ENCODE measurements around the gene TBC1D9.

GRCh38 chr4:140793291-140793690, 37.1 kb upstream of the TBC1D9 start:
- TF ChIP-seq RAD21 (IDR thresholded peaks at IDR 0.05; ENCODE audit: low read depth) (no peak), CTCF (IDR thresholded peaks at IDR 0.05 in 2 of 3, conservative IDR thresholded peaks at IDR 0.05 in 1 of 3; ENCODE audit: borderline replicate concordance in 1 of 3, insufficient read depth in 1 of 3, low read depth in 2 of 3, low read length in 2 of 3) (no peak), POLR2A (IDR thresholded peaks at IDR 0.05; ENCODE audit: borderline replicate concordance, extremely low read depth, insufficient read depth, insufficient read length) (no peak), ZBTB33 (IDR thresholded peaks at IDR 0.05; ENCODE audit: extremely low read depth, insufficient replicate concordance, low read length) (no peak), POLR2AphosphoS5 (IDR thresholded peaks at IDR 0.05; ENCODE audit: low read depth, low read length) (no peak), EZH2 (IDR thresholded peaks at IDR 0.05) (no peak), JUND (IDR thresholded peaks at IDR 0.05) (no peak), REST (IDR thresholded peaks at IDR 0.05; ENCODE audit: low read depth) (no peak), YY1 (IDR thresholded peaks at IDR 0.05; ENCODE audit: extremely low read depth, insufficient replicate concordance, low read depth, low read length) (no peak), CEBPB (IDR thresholded peaks at IDR 0.05; ENCODE audit: low read depth) (no peak), ZNF274 (IDR thresholded peaks at IDR 0.05; ENCODE audit: low read depth, low read length) (no peak), SIN3A (IDR thresholded peaks at IDR 0.05; ENCODE audit: low read depth) (no peak), ZFX (IDR thresholded peaks at IDR 0.05) (no peak)
- TF ChIP-seq, protein P1, sequence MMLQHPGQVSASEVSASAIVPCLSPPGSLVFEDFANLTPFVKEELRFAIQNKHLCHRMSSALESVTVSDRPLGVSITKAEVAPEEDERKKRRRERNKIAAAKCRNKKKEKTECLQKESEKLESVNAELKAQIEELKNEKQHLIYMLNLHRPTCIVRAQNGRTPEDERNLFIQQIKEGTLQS (IDR thresholded peaks at IDR 0.05), result no peak
